C4-2B (cell line): ENCODE data around the gene TPK1.

Source experiments
- ZFX ChIP-seq: fragments of 450-650 bp; IDR thresholded peaks from 2 replicates; pipeline ENCODE4 v1.6.1; 2017
- TF ChIP-seq, protein P1 (sequence below): fragments of 450-650 bp; conservative IDR thresholded peaks from 2 replicates; pipeline ENCODE4 v1.5.1; 2017; ENCODE audit warnings: mild to moderate bottlenecking

- TF ChIP-seq, protein P1, sequence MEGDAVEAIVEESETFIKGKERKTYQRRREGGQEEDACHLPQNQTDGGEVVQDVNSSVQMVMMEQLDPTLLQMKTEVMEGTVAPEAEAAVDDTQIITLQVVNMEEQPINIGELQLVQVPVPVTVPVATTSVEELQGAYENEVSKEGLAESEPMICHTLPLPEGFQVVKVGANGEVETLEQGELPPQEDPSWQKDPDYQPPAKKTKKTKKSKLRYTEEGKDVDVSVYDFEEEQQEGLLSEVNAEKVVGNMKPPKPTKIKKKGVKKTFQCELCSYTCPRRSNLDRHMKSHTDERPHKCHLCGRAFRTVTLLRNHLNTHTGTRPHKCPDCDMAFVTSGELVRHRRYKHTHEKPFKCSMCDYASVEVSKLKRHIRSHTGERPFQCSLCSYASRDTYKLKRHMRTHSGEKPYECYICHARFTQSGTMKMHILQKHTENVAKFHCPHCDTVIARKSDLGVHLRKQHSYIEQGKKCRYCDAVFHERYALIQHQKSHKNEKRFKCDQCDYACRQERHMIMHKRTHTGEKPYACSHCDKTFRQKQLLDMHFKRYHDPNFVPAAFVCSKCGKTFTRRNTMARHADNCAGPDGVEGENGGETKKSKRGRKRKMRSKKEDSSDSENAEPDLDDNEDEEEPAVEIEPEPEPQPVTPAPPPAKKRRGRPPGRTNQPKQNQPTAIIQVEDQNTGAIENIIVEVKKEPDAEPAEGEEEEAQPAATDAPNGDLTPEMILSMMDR, result no peak
- TF ChIP-seq ZFX, result no peak
Measured at GRCh38 chr7:144484445-144484844, 351.4 kb downstream of the TPK1 start.
